GM23248 (cell line): ENCODE measurements around the gene BCL2L14.

Experiments used
- EZH2 ChIP-seq: fragments of 200-600 bp; sonication (generic); IDR thresholded peaks from 2 replicates; pipeline ENCODE4 v1.6.1; 2018; ENCODE audit warnings: antibody characterized with exemption, mild to moderate bottlenecking; ENCODE audit not compliant: insufficient read depth, poor library complexity, severe bottlenecking
- EZH2phosphoT487 ChIP-seq: fragments of 200-600 bp; sonication (generic); IDR thresholded peaks from 2 replicates; pipeline ENCODE4 v1.6.1; 2018; ENCODE audit warnings: antibody characterized with exemption, moderate library complexity, mild to moderate bottlenecking, low read depth; ENCODE audit not compliant: insufficient read depth

GRCh38 chr12:12115514-12115913 lies 44.8 kb downstream of the BCL2L14 start:
- TF ChIP-seq EZH2 (no peak), EZH2phosphoT487 (no peak)
